Left lung (tissue), 10 donors: Measurements from ENCODE around the gene CD6. TPM values are rescaled to one million over a fixed set of nuclear protein-coding genes. Genes with fewer than 3 reads are reported as not detected.

Experiments used
- ATAC-seq: fragments of 200-7000 bp; cut with Tn5 transposase; one replicate; pipeline ENCODE4 v1.9.1; 2020; ENCODE audit warnings: moderate library complexity
- DNase-seq, 4 donors: peaks; one replicate each; pipeline ENCODE4 v3.0.0-alpha.2; 2013 to 2020
- H3K27ac ChIP-seq, 2 donors: fragments of 200-600 bp; sonication (generic) in 1 of 2; one replicate each; pipeline versions ENCODE4 v1.5.0 to v1.8.0; 2020 to 2021
- H3K27me3 ChIP-seq, 2 donors: fragments of 200-600 bp; sonication (generic) in 1 of 2; one replicate each; pipeline versions ENCODE4 v1.5.0 to v1.8.0; 2020 to 2021
- H3K36me3 ChIP-seq, 2 donors: fragments of 200-600 bp; sonication (generic) in 1 of 2; one replicate each; pipeline versions ENCODE4 v1.5.0 to v1.8.0; 2020 to 2021
- H3K4me1 ChIP-seq, 2 donors: fragments of 200-600 bp; one replicate each; pipeline ENCODE4 v1.8.0; 2021
- H3K4me3 ChIP-seq, 2 donors: fragments of 200-600 bp; sonication (generic) in 1 of 2; one replicate each; pipeline versions ENCODE4 v1.5.0 to v1.8.0; 2020 to 2021; ENCODE audit warnings: mild to moderate bottlenecking in 1 of 2
- H3K9me3 ChIP-seq, 2 donors: fragments of 200-600 bp; sonication (generic) in 1 of 2; one replicate each; pipeline versions ENCODE4 v1.5.0 to v1.8.0; 2020 to 2021
- CTCF ChIP-seq, 2 donors: fragments of 200-600 bp; sonication (generic) in 1 of 2; IDR thresholded peaks; one replicate each; pipeline versions ENCODE4 v1.5.0 to v1.8.0; 2021; ENCODE audit warnings: antibody characterized with exemption in 2 of 2
- intact Hi-C, 2 donors: fragments of 100-400 bp; cut with DNase I; formaldehyde crosslinking; loops; one replicate each; pipeline versions ENCODE4 v1.11.2 to v1.14.2; 2022
- polyA plus RNA-seq, 6 donors: library from polyadenylated mRNA; unstranded; fragments of 120-200 nt; gene quantifications; one replicate each; pipeline ENCODE4 v1.2.1, GENCODE V29; 2013; ENCODE audit not compliant: insufficient read length in 6 of 6
- total RNA-seq, 2 donors: library from RNA; stranded (reverse); fragmentation: NEBNext Ultra II Directional; extraction: Animal tissue kit (Norgen Biotek cat#: 25700); gene quantifications; one replicate each; pipeline ENCODE4 v1.2.1, GENCODE V29; 2021
- donor health status: DM: no; HTN: yes; CAD: no.
- donor health status: DM: no; HTN: no; CAD: no.

Gene CD6
- total and polyA plus RNA-seq, 8 donors, result 0.66 to 6.3 (median 1.7) TPM

GRCh38 chr11:60974726-60975125 is 3.2 kb downstream of the CD6 start:
- intact Hi-C loops, result no loop called here
- ATAC-seq, result no peak

GRCh38 chr11:60977224-60977623 is 5.7 kb downstream of the CD6 start:
- DNase-seq (no peak), ATAC-seq (no peak)
- H3K9me3 ChIP-seq, result no peaks in the 10 kb centered on the region
- H3K27me3 ChIP-seq, result no peaks in the 10 kb centered on the region
- no peaks in the 10 kb centered on the region for H3K4me1 ChIP-seq
- no peak overlapping the region for H3K27ac ChIP-seq
- intact Hi-C loops, result no loop called here
- H3K4me3 ChIP-seq, result no peak overlapping the region
- no peaks in the 10 kb centered on the region for H3K36me3 ChIP-seq
- no peak for TF ChIP-seq CTCF (IDR thresholded peaks at IDR 0.05)

More at GRCh38 chr11:60974726-60975125, 3.2 kb downstream of the CD6 start:
- Histone ChIP-seq H3K27ac (no peak overlapping the region), H3K4me3 (no peak overlapping the region), H3K36me3 (no peaks in the 10 kb centered on the region), H3K9me3 (no peaks in the 10 kb centered on the region), H3K27me3 (peaks cover 0 to 14% of the 10 kb centered on the region in 2 donors), H3K4me1 (peaks cover 0 to 6% of the 10 kb centered on the region in 2 donors)
- DNase-seq, result no peak
- no peak for TF ChIP-seq CTCF (IDR thresholded peaks at IDR 0.05)

GRCh38 chr11:60977836-60978235 is 6.4 kb downstream of the CD6 start:
- no peak for TF ChIP-seq CTCF (IDR thresholded peaks at IDR 0.05)
- Histone ChIP-seq H3K4me3 (no peak overlapping the region), H3K4me1 (no peaks in the 10 kb centered on the region), H3K36me3 (no peaks in the 10 kb centered on the region), H3K27ac (no peak overlapping the region), H3K9me3 (no peaks in the 10 kb centered on the region), H3K27me3 (no peaks in the 10 kb centered on the region)
- no peak for DNase-seq
- no peak for ATAC-seq
- intact Hi-C loops, result no loop called here

- H3K36me3 ChIP-seq, result no peaks in the 10 kb centered on the region
- H3K9me3 ChIP-seq, result no peaks in the 10 kb centered on the region
- H3K27ac ChIP-seq, result no peak overlapping the region
- ATAC-seq (peak; percentile 39), DNase-seq (no peak)
- H3K4me3 ChIP-seq, result no peak overlapping the region
- H3K4me1 ChIP-seq, result no peaks in the 10 kb centered on the region
- intact Hi-C loops, result no loop called here
- H3K27me3 ChIP-seq, result no peaks in the 10 kb centered on the region
- no peak for TF ChIP-seq CTCF (IDR thresholded peaks at IDR 0.05)
Measured at GRCh38 chr11:60978546-60979380, 7.3 kb downstream of the CD6 start.

- intact Hi-C loops, result no loop called here
- Histone ChIP-seq H3K4me1 (no peaks in the 10 kb centered on the region), H3K27me3 (no peaks in the 10 kb centered on the region), H3K36me3 (no peaks in the 10 kb centered on the region), H3K9me3 (no peaks in the 10 kb centered on the region), H3K4me3 (no peak overlapping the region), H3K27ac (no peak overlapping the region)
- ATAC-seq (no peak), DNase-seq (no peak)
- TF ChIP-seq CTCF (IDR thresholded peaks at IDR 0.05), result no peak
Measured at GRCh38 chr11:60981515-60981914, 10.0 kb downstream of the CD6 start.
